Brain microvascular endothelial cell (primary cell): ENCODE results near the gene ERBB3.
A peak's percentile ranks its signal among the peaks of the same experiment; 100 is the strongest.
"Not testable (repeated sequence)": the region's sequence is repeated elsewhere in the genome, so short reads cannot be mapped to it uniquely, and the experiment has no call there.

Source experiments
- DNase-seq: peaks from one replicate; pipeline ENCODE4 v3.0.0-alpha.2; 2020
- H3K27ac ChIP-seq: fragments of 250-450 bp; sonication (Bioruptor Pico); 2 replicates; pipeline ENCODE4 v1.5.1; 2020; ENCODE audit warnings: mild to moderate bottlenecking, moderate library complexity
- H3K27me3 ChIP-seq: fragments of 250-450 bp; sonication (Bioruptor Pico); replicated peaks from 2 replicates; pipeline ENCODE4 v1.5.1; 2020; ENCODE audit warnings: mild to moderate bottlenecking
- H3K36me3 ChIP-seq: fragments of 250-450 bp; sonication (Bioruptor Pico); replicated peaks from 2 replicates; pipeline ENCODE4 v1.5.1; 2020; ENCODE audit warnings: mild to moderate bottlenecking
- H3K4me3 ChIP-seq: 2 replicates; pipeline ENCODE4 v1.5.1; 2011; ENCODE audit warnings: low read depth, mild to moderate bottlenecking, control low read depth, low read length, moderate library complexity
- CTCF ChIP-seq: IDR thresholded peaks from 2 replicates; pipeline ENCODE4 v1.5.1; 2011; ENCODE audit warnings: low read depth, mild to moderate bottlenecking, moderate library complexity, low read length, control low read depth, inconsistent platforms; ENCODE audit errors: missing control alignments
- in situ Hi-C: cut with HindIII; loops from 2 replicates; pipeline ENCODE4 v1.10.0; 2017; ENCODE audit warnings: low sequenced_read_pairs, low pct_ligation_motif_present

The ERBB3 gene

GRCh38 chr12:56053407-56053893 lies 26.5 kb upstream of the ERBB3 start:
- no peaks in the 10 kb centered on the region for H3K36me3 ChIP-seq
- no peaks in the 10 kb centered on the region for H3K27me3 ChIP-seq
- DNase-seq: no peak
- H3K4me3 ChIP-seq: no peak overlapping the region
- H3K27ac ChIP-seq: no peak overlapping the region
- no peak for TF ChIP-seq CTCF
- in situ Hi-C loops: no loop called here

GRCh38 chr12:56059964-56060363 lies 20.0 kb upstream of the ERBB3 start:
- in situ Hi-C loops, H3K27ac ChIP-seq, H3K4me3 ChIP-seq, H3K27me3 ChIP-seq, H3K36me3 ChIP-seq: not testable (repeated sequence)
- DNase-seq: peak; percentile 79

GRCh38 chr12:56061982-56062381 lies 18.0 kb upstream of the ERBB3 start:
- in situ Hi-C loops: no loop called here
- no peaks in the 10 kb centered on the region for H3K27me3 ChIP-seq
- no peak overlapping the region for H3K4me3 ChIP-seq
- no peak for TF ChIP-seq CTCF
- H3K36me3 ChIP-seq: no peaks in the 10 kb centered on the region
- peak; percentile 2 for DNase-seq
- no peak overlapping the region for H3K27ac ChIP-seq

- in situ Hi-C loops: no loop called here
- no peak for DNase-seq
- no peaks in the 10 kb centered on the region for H3K27me3 ChIP-seq
- no peaks in the 10 kb centered on the region for H3K36me3 ChIP-seq
- H3K27ac ChIP-seq: no peak overlapping the region
- H3K4me3 ChIP-seq: no peak overlapping the region
- TF ChIP-seq CTCF: no peak
These were observed 17.0 kb upstream of the ERBB3 start for GRCh38 chr12:56062996-56063395.

- no peaks in the 10 kb centered on the region for H3K27me3 ChIP-seq
- TF ChIP-seq CTCF: no peak
- in situ Hi-C loops: no loop called here
- no peak overlapping the region for H3K27ac ChIP-seq
- H3K36me3 ChIP-seq: no peaks in the 10 kb centered on the region
- peak; percentile 40 for DNase-seq
- no peak overlapping the region for H3K4me3 ChIP-seq
These were observed 8.3 kb upstream of the ERBB3 start for GRCh38 chr12:56071648-56072047.

- Histone ChIP-seq H3K27ac (no peak overlapping the region), H3K27me3 (no peaks in the 10 kb centered on the region), H3K4me3 (no peak overlapping the region), H3K36me3 (no peaks in the 10 kb centered on the region)
- in situ Hi-C loops: no loop called here
- DNase-seq: no peak
- TF ChIP-seq CTCF: no peak
These were observed 5.6 kb upstream of the ERBB3 start for GRCh38 chr12:56074396-56074795.

- H3K4me3 ChIP-seq, H3K27ac ChIP-seq, in situ Hi-C loops, H3K36me3 ChIP-seq, H3K27me3 ChIP-seq, DNase-seq: not testable (repeated sequence)
These were observed 2.0 kb upstream of the ERBB3 start for GRCh38 chr12:56077966-56078365.
